A549 (cell line): Measurements from ENCODE around the gene CLDN2. TPM values are rescaled to one million over a fixed set of nuclear protein-coding genes. Genes with fewer than 3 reads are reported as not detected.
"Not testable (repeated sequence)": the region's sequence is repeated elsewhere in the genome, so short reads cannot be mapped to it uniquely, and the experiment has no call there.

Experiments used
- ATAC-seq, 2 experiments: fragments of 200-7000 bp in 1 of 2; fragments of >200 bp in 1 of 2; cut with Nextera tagmentation in 1 of 2; cut with Tn5 transposase in 1 of 2; 3 replicates each; pipeline versions ENCODE4 v1.8.0 to v1.9.1; 2018 to 2020; ENCODE audit warnings: mild to moderate bottlenecking in 1 of 2, moderate library complexity in 1 of 2
- CTCF ChIA-PET: fragments of 300-600 bp; sonication (Branson Sonifier 250); formaldehyde crosslinking; extraction: SDS; loops from one replicate; lab custom pipeline; 2021; ENCODE audit warnings: antibody characterized with exemption, inconsistent platforms; lab: Yijun Ruan, JAX
- POLR2A ChIA-PET: fragments of 350-600 bp; formaldehyde crosslinking; extraction: SDS; loops from one replicate; lab custom pipeline; 2021; ENCODE audit warnings: antibody characterized with exemption, inconsistent platforms; lab: Yijun Ruan, JAX
- DNase-seq, 2 experiments: peaks; one replicate each; pipeline versions ENCODE4 v3.0.0 to v3.0.0-alpha.2; 2011 to 2016; ENCODE audit warnings: low read depth in 1 of 2, low spot score in 1 of 2
- FAIRE-seq: peaks from 2 replicates; lab custom pipeline; 2011; peaks lifted over from hg19 to GRCh38; lab: Jason Lieb, UNC
- H3K27ac ChIP-seq, 2 experiments: fragments of >200 bp; sonication (Bioruptor Twin); formaldehyde crosslinking; 3 replicates each; pipeline ENCODE4 v1.5.1; 2016 to 2017
- H3K4me1 ChIP-seq: fragments of >200 bp; sonication (Bioruptor Twin); formaldehyde crosslinking; 3 replicates; pipeline ENCODE4 v1.6.1; 2016
- H3K4me2 ChIP-seq: fragments of >200 bp; sonication (Bioruptor Twin); formaldehyde crosslinking; 3 replicates; pipeline ENCODE4 v1.6.1; 2016
- H3K4me3 ChIP-seq: fragments of >200 bp; sonication (Bioruptor Twin); formaldehyde crosslinking; 3 replicates; pipeline ENCODE4 v1.5.1; 2016
- H3K9me3 ChIP-seq: fragments of >200 bp; sonication (Bioruptor Twin); formaldehyde crosslinking; 3 replicates; pipeline ENCODE4 v1.6.1; 2016
- BHLHE40 ChIP-seq: IDR thresholded peaks from 2 replicates; pipeline ENCODE4 v1.6.1; 2012; ENCODE audit warnings: low read depth, low read length, inconsistent platforms
- CEBPB ChIP-seq, 2 experiments: fragments of >200 bp in 1 of 2; sonication (Bioruptor Twin) in 1 of 2; formaldehyde crosslinking in 1 of 2; IDR thresholded peaks; 2 replicates each; pipeline ENCODE4 v1.6.1; 2012 to 2016
- CHD4 ChIP-seq: fragments of 200-600 bp; sonication (generic); IDR thresholded peaks from 2 replicates; pipeline ENCODE4 v1.6.1; 2016; ENCODE audit warnings: antibody characterized with exemption, mild to moderate bottlenecking, borderline replicate concordance
- CTCF ChIP-seq: fragments of >200 bp; sonication (Bioruptor Twin); formaldehyde crosslinking; IDR thresholded peaks from 3 replicates; pipeline ENCODE4 v1.5.1; 2016
- E2F6 ChIP-seq: IDR thresholded peaks from 2 replicates; pipeline ENCODE4 v1.6.1; 2012; ENCODE audit warnings: low read depth, borderline replicate concordance
- EHF ChIP-seq: fragments of 250-450 bp; sonication (Bioruptor Pico); IDR thresholded peaks from 2 replicates; pipeline ENCODE4 v1.5.0; 2020; ENCODE audit warnings: mild to moderate bottlenecking
- EHMT2 ChIP-seq: fragments of 200-600 bp; sonication (generic); IDR thresholded peaks from 2 replicates; pipeline ENCODE4 v1.6.1; 2016; ENCODE audit warnings: antibody characterized with exemption, low read depth, mild to moderate bottlenecking, moderate library complexity
- ESRRA ChIP-seq: fragments of 150-350 bp; IDR thresholded peaks from 2 replicates; pipeline ENCODE4 v1.6.1; 2014; ENCODE audit warnings: mild to moderate bottlenecking, low read length, borderline replicate concordance
- FOXS1 ChIP-seq: fragments of 250-450 bp; sonication (Bioruptor Pico); IDR thresholded peaks from 2 replicates; pipeline ENCODE4 v1.5.0; 2020; ENCODE audit warnings: mild to moderate bottlenecking, moderate library complexity
- HDAC2 ChIP-seq: fragments of 200-600 bp; sonication (generic); IDR thresholded peaks from 2 replicates; pipeline ENCODE4 v1.6.1; 2016
- HES2 ChIP-seq: fragments of >200 bp; sonication (Bioruptor Twin); formaldehyde crosslinking; IDR thresholded peaks from 2 replicates; pipeline ENCODE4 v1.6.1; 2016
- HEYL ChIP-seq: fragments of 250-450 bp; sonication (Bioruptor Pico); IDR thresholded peaks from 2 replicates; pipeline ENCODE4 v1.8.0; 2021; ENCODE audit warnings: mild to moderate bottlenecking, moderate library complexity
- HOXB5 ChIP-seq: fragments of 250-450 bp; sonication (Bioruptor Pico); IDR thresholded peaks from 2 replicates; pipeline ENCODE4 v1.5.0; 2020; ENCODE audit warnings: mild to moderate bottlenecking, moderate library complexity
- JUN ChIP-seq, 2 experiments: fragments of >200 bp; sonication (Bioruptor Twin); formaldehyde crosslinking; IDR thresholded peaks; 2 replicates in 1 of 2; 3 replicates in 1 of 2; pipeline ENCODE4 v1.6.1; 2016 to 2017
- KDM1A ChIP-seq: fragments of 200-600 bp; sonication (generic); IDR thresholded peaks from 2 replicates; pipeline ENCODE4 v1.6.1; 2016; ENCODE audit warnings: low read depth, mild to moderate bottlenecking
- KDM5A ChIP-seq: fragments of 200-600 bp; sonication (generic); IDR thresholded peaks from 2 replicates; pipeline ENCODE4 v1.6.1; 2016; ENCODE audit warnings: antibody characterized with exemption, mild to moderate bottlenecking
- MAX ChIP-seq: IDR thresholded peaks from 2 replicates; pipeline ENCODE4 v1.6.1; 2012
- NPAS2 ChIP-seq: fragments of 250-450 bp; sonication (Bioruptor Pico); IDR thresholded peaks from 2 replicates; pipeline ENCODE4 v1.8.0; 2022; ENCODE audit warnings: mild to moderate bottlenecking, moderate library complexity, borderline replicate concordance
- PHF8 ChIP-seq: fragments of 200-600 bp; sonication (generic); IDR thresholded peaks from 2 replicates; pipeline ENCODE4 v1.6.1; 2016; ENCODE audit warnings: low read depth, mild to moderate bottlenecking, antibody characterized with exemption, moderate library complexity, borderline replicate concordance
- RAD21 ChIP-seq, 2 experiments: fragments of >200 bp in 1 of 2; sonication (Bioruptor Twin) in 1 of 2; formaldehyde crosslinking in 1 of 2; IDR thresholded peaks in 1 of 2; conservative IDR thresholded peaks in 1 of 2; 2 replicates in 1 of 2; 3 replicates in 1 of 2; pipeline ENCODE4 v1.6.1; 2012 to 2018; ENCODE audit warnings: inconsistent platforms in 1 of 2
- ZFP36 ChIP-seq: fragments of 450-650 bp; IDR thresholded peaks from 2 replicates; pipeline ENCODE4 v1.6.1; 2014; ENCODE audit warnings: borderline replicate concordance; ENCODE audit not compliant: partially characterized antibody
- ZNF302 ChIP-seq: fragments of 250-450 bp; sonication (Bioruptor Pico); IDR thresholded peaks from 2 replicates; pipeline ENCODE4 v1.9.0; 2021; ENCODE audit warnings: inconsistent platforms, mild to moderate bottlenecking, moderate library complexity
- WGBS: methylation state at CpG from one replicate; pipeline ENCODE4 v1.1.6; 2017; ENCODE audit errors: missing lambda C conversion rate; 5-methylcytosine and 5-hydroxymethylcytosine counted together
- polyA plus RNA-seq, 4 experiments: library from polyadenylated mRNA; depleted of rRNA in 3 of 4; stranded (reverse); fragments of >200 nt; fragmentation: RNase III in 1 of 4; extraction: RNeasy Plus Mini Kit Qiagen cat#74134 plus additional on column Dnase treatment in 1 of 4; gene quantifications; 2 replicates in 3 of 4; 3 replicates in 1 of 4; pipeline ENCODE4 v1.2.3, GENCODE V29; 2011 to 2017

The CLDN2 gene
- polyA plus RNA-seq, 2 of the 4 experiments (the other 2 are of a cell fraction), result 28.1 to 28.6 TPM

- POLR2A ChIA-PET, result no interaction called here
- peak; percentile 98 for FAIRE-seq
These were observed 44.1 kb downstream of the CLDN2 start for GRCh38 chrX:106964290-106964689.

GRCh38 chrX:106966547-106966946 lies 46.3 kb downstream of the CLDN2 start:
- H3K9me3 ChIP-seq, POLR2A ChIA-PET, H3K4me3 ChIP-seq, FAIRE-seq: not testable (repeated sequence)
- Histone ChIP-seq H3K4me1 (peaks cover 20% of the 10 kb centered on the region), H3K27ac (peak overlapping the region in 1 of 2 experiments; percentile 59; a peak in 3 of 6 replicates), H3K4me2 (peak overlapping the region; percentile 18; the same call in 1 of the 3 replicates)
- ATAC-seq (peak in 1 of 2 experiments; percentile 49; a peak in 3 of 6 replicates), DNase-seq (peak in 1 of 2 experiments; percentile 37)
- WGBS, result 80% methylated on average over 2 of the region's 6 CpGs
- CTCF ChIA-PET, result interaction anchor here (0.9 to 3.1 kb wide), 3 partner anchors 68 to 72 kb away, joined by 3 to 8 read pairs (median 3); no protein-coding TSS in a partner anchor

More at GRCh38 chrX:106964290-106964689, 44.1 kb downstream of the CLDN2 start:
- Histone ChIP-seq H3K4me3 (no peak overlapping the region), H3K4me1 (peaks cover 33% of the 10 kb centered on the region), H3K27ac (no peak overlapping the region), H3K4me2 (no peak overlapping the region)
- ATAC-seq, result no peak
- no peak for TF ChIP-seq CEBPB (IDR thresholded peaks at IDR 0.05)
- TF ChIP-seq HEYL (CRISPR knock-in tag), result no peak
- TF ChIP-seq, all 56 proteins: peak for 0
- no peaks in the 10 kb centered on the region for H3K9me3 ChIP-seq
- CTCF ChIA-PET, result interaction anchor here (1.3 to 1.4 kb wide), 2 partner anchors 10 to 70 kb away, joined by 3 to 5 read pairs; no protein-coding TSS in a partner anchor
- WGBS, result 57% methylated on average over 1 of the region's 1 CpG
- DNase-seq, result no peak

GRCh38 chrX:106972896-106973295 lies 52.7 kb downstream of the CLDN2 start:
- TF ChIP-seq FOXS1 (CRISPR knock-in tag) (no peak), PHF8 (no peak), ESRRA (no peak), BHLHE40 (no peak), HOXB5 (no peak), HES2 (no peak), ZNF302 (CRISPR knock-in tag) (no peak), HDAC2 (no peak), KDM5A (no peak), KDM1A (no peak), NPAS2 (CRISPR knock-in tag) (no peak), CTCF (no peak), EHMT2 (no peak)
- TF ChIP-seq, all 56 proteins: peak for 0
- H3K4me1 ChIP-seq, result peaks cover 58% of the 10 kb centered on the region
- peak overlapping the region; percentile 78 to 80 for H3K27ac ChIP-seq
- POLR2A ChIA-PET, result interaction anchor here (1.0 kb wide), 1 partner anchor 12 kb away, joined by 3 read pairs; no protein-coding TSS in a partner anchor
- H3K4me2 ChIP-seq, result peak overlapping the region; percentile 59
- H3K4me3 ChIP-seq, result no peak overlapping the region
- no peaks in the 10 kb centered on the region for H3K9me3 ChIP-seq
- CTCF ChIA-PET, result interaction anchor here (1.0 kb wide), 1 partner anchor 13 kb away, joined by 4 read pairs; no protein-coding TSS in a partner anchor
- peak; percentile 67 to 73; a peak in 5 of 6 replicates for ATAC-seq
- peak in 1 of 2 experiments; percentile 30 for DNase-seq
- FAIRE-seq, result no peak

- FAIRE-seq, result no peak
- Histone ChIP-seq H3K4me1 (peaks cover 58% of the 10 kb centered on the region), H3K9me3 (no peaks in the 10 kb centered on the region), H3K27ac (peak overlapping the region; percentile 78 to 80), H3K4me2 (peak overlapping the region; percentile 59), H3K4me3 (peak overlapping the region; percentile 10; the same call in 1 of the 3 replicates)
- CTCF ChIA-PET, result interaction anchor here (0.5 to 1.8 kb wide), 5 partner anchors 8 to 660 kb away, joined by 3 to 5 read pairs (median 4); no protein-coding TSS in a partner anchor
- POLR2A ChIA-PET, result interaction anchor here (0.8 to 1.0 kb wide), 2 partner anchors 12 to 14 kb away, joined by 3 to 5 read pairs; no protein-coding TSS in a partner anchor
- peak; percentile 87 to 96 for ATAC-seq
- WGBS, result 38% methylated on average over 5 of the region's 5 CpGs
- DNase-seq, result peak in 1 of 2 experiments; percentile 68
- no peak for TF ChIP-seq CHD4
- TF ChIP-seq MAX, result no peak
- TF ChIP-seq EHMT2, result no peak
- TF ChIP-seq HDAC2, result no peak
- no peak for TF ChIP-seq EHF (CRISPR knock-in tag)
- TF ChIP-seq JUN (IDR thresholded peaks at IDR 0.05), result peak; percentile 52 to 83; a peak in 2 of 5 replicates
- no peak for TF ChIP-seq ZNF302 (CRISPR knock-in tag)
- TF ChIP-seq KDM5A, result no peak
- no peak; a peak in 1 of 5 replicates for TF ChIP-seq RAD21 (conservative IDR thresholded peaks at IDR 0.05 in 1 of 2, IDR thresholded peaks at IDR 0.05 in 1 of 2)
- TF ChIP-seq HES2, result peak; percentile 22; the same call in 1 of the 2 replicates
- no peak for TF ChIP-seq ZFP36
- TF ChIP-seq E2F6, result no peak
These were observed 53.4 kb downstream of the CLDN2 start for GRCh38 chrX:106973433-106974149.
